ENCODE results near the gene STAM. TPM values are rescaled to one million over a fixed set of nuclear protein-coding genes. Genes with fewer than 3 reads are reported as not detected.

The STAM gene
- total RNA-seq, 1 donor from 2014 or later, result 27.8 TPM

DNA sequence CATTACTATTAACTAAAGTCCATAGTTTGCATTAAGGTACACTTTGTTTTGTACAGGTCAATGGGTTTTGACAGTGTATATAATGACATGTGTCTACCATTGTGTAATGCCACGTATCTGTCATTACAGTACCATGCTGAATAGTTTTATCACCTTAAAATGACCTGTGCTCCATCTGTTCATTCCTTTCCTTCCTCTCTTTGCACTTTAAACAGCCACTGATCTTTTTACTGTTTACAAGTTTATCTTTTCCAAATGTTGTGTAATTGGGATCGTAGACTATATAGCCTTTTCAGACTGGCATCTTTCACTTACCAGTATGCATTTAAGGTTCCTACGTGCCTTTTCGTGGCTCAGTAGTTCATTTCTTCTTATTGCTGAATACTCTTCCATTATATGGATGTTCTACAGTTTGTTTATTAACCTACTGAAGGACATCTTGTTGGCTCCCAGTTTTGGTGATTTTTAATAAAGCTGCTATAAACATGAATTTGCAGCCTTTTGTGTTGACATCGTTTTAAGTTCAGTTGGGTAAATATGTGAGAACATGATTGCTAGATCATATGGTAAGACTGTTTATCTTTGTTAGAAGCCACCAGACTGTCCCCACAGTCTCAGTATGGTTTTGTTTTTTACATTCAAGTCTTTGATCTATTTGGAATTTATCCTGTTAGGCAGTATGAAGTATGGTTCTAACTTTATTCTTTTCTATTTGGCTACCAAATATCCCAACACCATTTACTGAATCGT is 24.7 kb downstream of the STAM start:
- Mint-ChIP-seq H3K4me3 (ENCODE audit: low read depth) (no peak overlapping the region), H3K4me1 (ENCODE audit: low read depth) (peaks cover 10% of the 10 kb centered on the region), H3K36me3 (ENCODE audit: insufficient read depth) (peaks cover 1% of the 10 kb centered on the region), H3K27me3 (no peaks in the 10 kb centered on the region), H3K9me3 (ENCODE audit: low read depth) (no peaks in the 10 kb centered on the region), H3K27ac (no peak overlapping the region)
- TF ChIP-seq, protein P1, sequence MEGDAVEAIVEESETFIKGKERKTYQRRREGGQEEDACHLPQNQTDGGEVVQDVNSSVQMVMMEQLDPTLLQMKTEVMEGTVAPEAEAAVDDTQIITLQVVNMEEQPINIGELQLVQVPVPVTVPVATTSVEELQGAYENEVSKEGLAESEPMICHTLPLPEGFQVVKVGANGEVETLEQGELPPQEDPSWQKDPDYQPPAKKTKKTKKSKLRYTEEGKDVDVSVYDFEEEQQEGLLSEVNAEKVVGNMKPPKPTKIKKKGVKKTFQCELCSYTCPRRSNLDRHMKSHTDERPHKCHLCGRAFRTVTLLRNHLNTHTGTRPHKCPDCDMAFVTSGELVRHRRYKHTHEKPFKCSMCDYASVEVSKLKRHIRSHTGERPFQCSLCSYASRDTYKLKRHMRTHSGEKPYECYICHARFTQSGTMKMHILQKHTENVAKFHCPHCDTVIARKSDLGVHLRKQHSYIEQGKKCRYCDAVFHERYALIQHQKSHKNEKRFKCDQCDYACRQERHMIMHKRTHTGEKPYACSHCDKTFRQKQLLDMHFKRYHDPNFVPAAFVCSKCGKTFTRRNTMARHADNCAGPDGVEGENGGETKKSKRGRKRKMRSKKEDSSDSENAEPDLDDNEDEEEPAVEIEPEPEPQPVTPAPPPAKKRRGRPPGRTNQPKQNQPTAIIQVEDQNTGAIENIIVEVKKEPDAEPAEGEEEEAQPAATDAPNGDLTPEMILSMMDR (IDR thresholded peaks at IDR 0.05; ENCODE audit: unreplicated experiment), result no peak
- DNase-seq (ENCODE audit: low spot score, unreplicated experiment), result no peak

DNA sequence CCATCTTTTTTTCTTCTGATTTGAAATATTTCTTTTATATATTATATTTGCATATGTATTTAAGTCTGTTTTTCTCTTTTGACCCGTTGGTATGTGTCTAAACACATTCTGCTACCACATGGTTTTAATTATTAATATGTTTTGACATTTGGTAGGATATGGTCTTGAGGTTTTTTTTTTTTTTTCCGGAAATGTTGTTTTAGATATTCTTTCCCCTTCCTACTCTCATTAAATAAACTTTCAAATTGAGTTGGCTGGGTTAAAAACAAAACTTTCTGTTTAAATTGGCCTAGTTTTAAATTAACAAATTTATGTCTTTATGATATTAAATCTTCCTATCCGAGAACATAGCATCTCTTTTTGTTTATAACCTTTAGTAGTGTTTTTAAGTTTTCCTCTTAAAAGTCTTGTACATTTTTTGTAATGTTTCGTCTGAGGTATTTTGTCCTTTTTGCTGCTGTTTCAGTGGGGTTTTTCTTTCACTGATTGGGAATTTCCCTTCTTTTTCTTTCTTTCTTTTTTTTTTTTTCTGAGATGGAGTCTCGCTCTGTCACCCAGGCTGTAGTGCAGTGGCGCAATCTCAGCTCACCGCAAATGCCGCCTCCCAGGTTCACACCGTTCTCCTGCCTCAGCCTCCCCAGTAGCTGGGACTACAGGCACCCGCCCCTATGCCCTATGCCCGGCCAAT is 25.4 kb downstream of the STAM start:
- Mint-ChIP-seq H3K27ac (no peak overlapping the region), H3K9me3 (ENCODE audit: low read depth) (no peaks in the 10 kb centered on the region), H3K27me3 (no peaks in the 10 kb centered on the region), H3K4me1 (ENCODE audit: low read depth) (peaks cover 13% of the 10 kb centered on the region), H3K36me3 (ENCODE audit: insufficient read depth) (peaks cover 1% of the 10 kb centered on the region), H3K4me3 (ENCODE audit: low read depth) (no peak overlapping the region)
- no peak for DNase-seq (ENCODE audit: low spot score, unreplicated experiment)
- TF ChIP-seq, protein P1 (IDR thresholded peaks at IDR 0.05; ENCODE audit: unreplicated experiment), result no peak

DNA sequence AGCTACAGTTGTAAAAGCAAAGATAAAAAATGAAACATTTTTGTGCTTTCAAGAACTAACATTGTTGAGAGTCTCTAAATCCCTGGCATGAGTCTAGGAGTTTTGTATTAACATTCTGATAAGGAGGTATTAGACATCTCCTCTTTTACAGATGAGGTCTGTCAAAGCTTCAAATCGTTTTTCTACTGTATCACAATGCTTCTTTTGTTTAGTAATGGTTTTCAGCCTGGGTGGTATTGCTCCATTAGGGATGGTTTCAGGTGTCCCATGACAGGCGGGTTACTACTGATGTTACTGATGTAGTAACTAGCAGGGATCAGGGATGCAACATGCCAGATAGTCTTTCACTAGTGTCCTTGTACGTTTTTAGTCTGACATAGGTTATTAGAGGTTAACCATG is 27.4 kb downstream of the STAM start:
- Mint-ChIP-seq H3K36me3 (ENCODE audit: insufficient read depth) (no peaks in the 10 kb centered on the region), H3K4me1 (ENCODE audit: low read depth) (peaks cover 13% of the 10 kb centered on the region), H3K27ac (no peak overlapping the region), H3K9me3 (ENCODE audit: low read depth) (no peaks in the 10 kb centered on the region), H3K4me3 (ENCODE audit: low read depth) (no peak overlapping the region), H3K27me3 (no peaks in the 10 kb centered on the region)
- TF ChIP-seq, protein P1 (IDR thresholded peaks at IDR 0.05; ENCODE audit: unreplicated experiment), result no peak
- no peak for DNase-seq (ENCODE audit: low spot score, unreplicated experiment)

DNA sequence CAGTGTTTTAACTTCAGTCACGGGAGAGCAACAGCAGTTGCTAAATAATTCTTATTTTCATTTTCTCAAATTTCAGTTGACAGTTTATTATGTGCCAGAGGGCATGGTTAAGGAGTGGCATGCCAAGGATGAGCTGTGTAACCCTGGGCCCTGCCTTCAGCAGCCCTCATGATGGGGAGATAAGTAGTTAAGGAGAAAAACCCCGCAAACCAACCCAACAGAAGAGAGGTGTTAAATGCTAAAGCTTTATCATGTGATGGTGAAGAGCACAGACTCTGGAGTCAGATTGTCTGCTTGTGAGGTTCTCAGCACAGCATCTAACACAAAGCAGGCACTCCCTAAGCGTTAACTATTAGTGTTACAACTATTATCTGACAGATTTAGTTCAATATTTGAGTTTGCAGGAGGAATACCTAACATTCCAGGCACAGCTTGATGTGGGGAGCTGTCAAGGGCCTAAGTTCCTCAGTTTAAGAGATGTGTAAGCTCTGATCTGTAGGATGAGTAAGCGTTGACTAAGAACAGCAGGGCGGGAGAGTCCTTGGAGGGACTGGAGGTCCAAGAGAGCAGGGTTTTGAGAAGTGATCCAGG is 29.6 kb downstream of the STAM start:
- no peak overlapping the region for H3K27ac Mint-ChIP-seq
- DNase-seq (ENCODE audit: low spot score, unreplicated experiment), result no peak
- H3K9me3 Mint-ChIP-seq (ENCODE audit: low read depth), result no peaks in the 10 kb centered on the region
- H3K4me3 Mint-ChIP-seq (ENCODE audit: low read depth), result no peak overlapping the region
- TF ChIP-seq, protein P1 (IDR thresholded peaks at IDR 0.05; ENCODE audit: unreplicated experiment), result no peak
- H3K36me3 Mint-ChIP-seq (ENCODE audit: insufficient read depth), result no peaks in the 10 kb centered on the region
- no peaks in the 10 kb centered on the region for H3K27me3 Mint-ChIP-seq
- H3K4me1 Mint-ChIP-seq (ENCODE audit: low read depth), result peaks cover 13% of the 10 kb centered on the region

DNA sequence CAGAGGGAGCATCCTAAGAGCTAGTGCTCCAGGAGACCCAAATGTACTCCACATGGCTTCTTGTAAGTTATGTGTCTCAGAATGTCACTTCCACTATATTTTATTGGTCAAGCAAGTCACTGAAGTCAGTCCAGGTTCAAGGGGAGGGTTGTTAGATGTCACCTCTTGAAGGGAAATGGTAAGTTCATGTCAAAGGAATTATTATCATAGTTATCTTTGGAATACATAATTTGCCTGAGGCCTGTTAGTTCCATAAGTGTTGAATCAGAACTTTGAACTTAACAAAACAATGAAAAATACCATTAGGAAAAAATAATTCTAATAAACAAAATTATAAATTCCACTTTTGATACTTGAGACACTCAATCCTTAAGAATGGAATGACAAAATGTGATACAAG is 30.6 kb downstream of the STAM start:
- Mint-ChIP-seq H3K4me3 (ENCODE audit: low read depth) (no peak overlapping the region), H3K36me3 (ENCODE audit: insufficient read depth) (peaks cover 4% of the 10 kb centered on the region)

More for the DNA sequence above, 30.6 kb downstream of the STAM start:
- TF ChIP-seq, protein P1 (IDR thresholded peaks at IDR 0.05; ENCODE audit: unreplicated experiment), result no peak
- Mint-ChIP-seq H3K27me3 (no peaks in the 10 kb centered on the region), H3K27ac (no peak overlapping the region), H3K9me3 (ENCODE audit: low read depth) (peaks cover 6% of the 10 kb centered on the region), H3K4me1 (ENCODE audit: low read depth) (peaks cover 13% of the 10 kb centered on the region)
- no peak for DNase-seq (ENCODE audit: low spot score, unreplicated experiment)
